OCI-LY3 (cell line): ENCODE data around the gene ZFTA.

Experiments
- H2AFZ ChIP-seq: fragments of 200-600, 300-600 bp; shearing (Covaris generic); 2 replicates; pipeline ENCODE4 v1.6.0; 2014; ENCODE audit warnings: antibody characterized with exemption, low read depth, low read length
- H3K27ac ChIP-seq: fragments of 200-600, 300-600 bp; sonication (generic); 2 replicates; pipeline ENCODE4 v1.5.1; 2014; ENCODE audit warnings: mild to moderate bottlenecking, low read length, moderate library complexity, mixed read lengths
- H3K27me3 ChIP-seq: fragments of 200-600, 300-600 bp; sonication (generic); 2 replicates; pipeline ENCODE4 v1.6.1; 2014; ENCODE audit warnings: low read depth, low read length, mixed read lengths
- H3K36me3 ChIP-seq: fragments of 200-600, 300-600 bp; sonication (generic); replicated peaks from 2 replicates; pipeline ENCODE3; 2014; ENCODE audit warnings: low read depth, low read length, mixed read lengths
- H3K4me1 ChIP-seq: fragments of 300-600, 200-600 bp; sonication (generic); 2 replicates; pipeline ENCODE4 v1.6.1; 2014; ENCODE audit warnings: low read length, mixed read lengths
- H3K4me2 ChIP-seq: fragments of 200-600, 300-600 bp; sonication (generic); 2 replicates; pipeline ENCODE4 v1.6.1; 2014; ENCODE audit warnings: low read length, mixed read lengths
- H3K4me3 ChIP-seq: fragments of 300-600, 200-600 bp; sonication (generic); 2 replicates; pipeline ENCODE4 v1.5.1; 2014; ENCODE audit warnings: antibody characterized with exemption, mild to moderate bottlenecking, low read length, moderate library complexity
- H3K79me2 ChIP-seq: fragments of 300-600, 200-600 bp; shearing (Covaris generic); 2 replicates; pipeline ENCODE4 v1.6.1; 2014; ENCODE audit warnings: mild to moderate bottlenecking, low read length, mixed read lengths
- H3K9ac ChIP-seq: fragments of 300-600, 200-600 bp; shearing (Covaris generic); 2 replicates; pipeline ENCODE4 v1.6.0; 2014; ENCODE audit warnings: mild to moderate bottlenecking, low read length, moderate library complexity
- H3K9me3 ChIP-seq: fragments of 200-600, 300-600 bp; shearing (Covaris generic); 2 replicates; pipeline ENCODE4 v1.6.1; 2014; ENCODE audit warnings: low read length, mixed read lengths; ENCODE audit not compliant: insufficient read depth
- H4K20me1 ChIP-seq: fragments of 200-600, 300-600 bp; sonication (generic); 2 replicates; pipeline ENCODE4 v1.6.1; 2016; ENCODE audit warnings: low read length, mixed read lengths; ENCODE audit not compliant: insufficient read depth
- EZH2phosphoT487 ChIP-seq: fragments of 200-600 bp; shearing (Covaris generic); IDR thresholded peaks from 2 replicates; pipeline ENCODE4 v1.6.1; 2018; ENCODE audit warnings: antibody characterized with exemption, mixed run types, low read depth
- TF ChIP-seq, protein P1 (sequence below): fragments of 200-600, 300-600 bp; sonication (generic); IDR thresholded peaks from 2 replicates; pipeline ENCODE4 v1.5.1; 2014; ENCODE audit warnings: antibody characterized with exemption, low read length, low read depth

ZFTA gene

GRCh38 chr11:63768237-63769041 is at the start of gene ZFTA:
ZFTA (minus strand) TSS chr11:63768775; CDS start chr11:63768622, 153 bp downstream.
- Histone ChIP-seq H3K36me3 (no peaks in the 10 kb centered on the region), H3K4me1 (peaks cover 15% of the 10 kb centered on the region), H3K27me3 (peaks cover 29% of the 10 kb centered on the region), H3K4me3 (peak within 1 kb of the TSS; percentile 94), H3K27ac (peak within 1 kb of the TSS; percentile 48), H3K4me2 (peak within 1 kb of the TSS; percentile 88), H2AFZ (peak within 1 kb of the TSS; percentile 63), H3K79me2 (peaks cover 22% of the 10 kb centered on the region), H3K9ac (peak within 1 kb of the TSS; percentile 81), H4K20me1 (peaks cover 20% of the 10 kb centered on the region), H3K9me3 (no peaks in the 10 kb centered on the region)
- TF ChIP-seq, protein P1, sequence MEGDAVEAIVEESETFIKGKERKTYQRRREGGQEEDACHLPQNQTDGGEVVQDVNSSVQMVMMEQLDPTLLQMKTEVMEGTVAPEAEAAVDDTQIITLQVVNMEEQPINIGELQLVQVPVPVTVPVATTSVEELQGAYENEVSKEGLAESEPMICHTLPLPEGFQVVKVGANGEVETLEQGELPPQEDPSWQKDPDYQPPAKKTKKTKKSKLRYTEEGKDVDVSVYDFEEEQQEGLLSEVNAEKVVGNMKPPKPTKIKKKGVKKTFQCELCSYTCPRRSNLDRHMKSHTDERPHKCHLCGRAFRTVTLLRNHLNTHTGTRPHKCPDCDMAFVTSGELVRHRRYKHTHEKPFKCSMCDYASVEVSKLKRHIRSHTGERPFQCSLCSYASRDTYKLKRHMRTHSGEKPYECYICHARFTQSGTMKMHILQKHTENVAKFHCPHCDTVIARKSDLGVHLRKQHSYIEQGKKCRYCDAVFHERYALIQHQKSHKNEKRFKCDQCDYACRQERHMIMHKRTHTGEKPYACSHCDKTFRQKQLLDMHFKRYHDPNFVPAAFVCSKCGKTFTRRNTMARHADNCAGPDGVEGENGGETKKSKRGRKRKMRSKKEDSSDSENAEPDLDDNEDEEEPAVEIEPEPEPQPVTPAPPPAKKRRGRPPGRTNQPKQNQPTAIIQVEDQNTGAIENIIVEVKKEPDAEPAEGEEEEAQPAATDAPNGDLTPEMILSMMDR: peak; percentile 41
- TF ChIP-seq EZH2phosphoT487: no peak

GRCh38 chr11:63817758-63818498 is 49.4 kb upstream of the ZFTA start:
- H3K4me1 ChIP-seq: peaks cover 12% of the 10 kb centered on the region
- no peak overlapping the region for H3K4me2 ChIP-seq
- peaks cover 64% of the 10 kb centered on the region for H3K36me3 ChIP-seq
- no peak overlapping the region for H2AFZ ChIP-seq
- no peak overlapping the region for H3K27ac ChIP-seq
- no peaks in the 10 kb centered on the region for H3K27me3 ChIP-seq
- no peak for TF ChIP-seq EZH2phosphoT487
- TF ChIP-seq, protein P1: no peak
- peaks cover 32% of the 10 kb centered on the region for H4K20me1 ChIP-seq
- no peak overlapping the region for H3K4me3 ChIP-seq
- peaks cover 42% of the 10 kb centered on the region for H3K79me2 ChIP-seq
- no peak overlapping the region for H3K9ac ChIP-seq
- H3K9me3 ChIP-seq: no peaks in the 10 kb centered on the region

GRCh38 chr11:63816732-63817131 is 48.2 kb upstream of the ZFTA start:
- peaks cover 42% of the 10 kb centered on the region for H3K79me2 ChIP-seq
- no peak overlapping the region for H3K27ac ChIP-seq
- peaks cover 32% of the 10 kb centered on the region for H4K20me1 ChIP-seq
- no peaks in the 10 kb centered on the region for H3K9me3 ChIP-seq
- H3K36me3 ChIP-seq: peaks cover 54% of the 10 kb centered on the region
- H3K4me2 ChIP-seq: no peak overlapping the region
- H3K9ac ChIP-seq: no peak overlapping the region
- H3K4me3 ChIP-seq: no peak overlapping the region
- no peak overlapping the region for H2AFZ ChIP-seq
- TF ChIP-seq, protein P1: no peak
- no peak for TF ChIP-seq EZH2phosphoT487
- peaks cover 16% of the 10 kb centered on the region for H3K4me1 ChIP-seq
- no peaks in the 10 kb centered on the region for H3K27me3 ChIP-seq

GRCh38 chr11:63816166-63816565 is 47.6 kb upstream of the ZFTA start:
- Histone ChIP-seq H3K27ac (no peak overlapping the region), H3K27me3 (no peaks in the 10 kb centered on the region), H3K36me3 (peaks cover 48% of the 10 kb centered on the region), H3K9ac (no peak overlapping the region), H3K79me2 (peaks cover 42% of the 10 kb centered on the region), H3K4me2 (no peak overlapping the region), H3K4me1 (peaks cover 16% of the 10 kb centered on the region), H3K4me3 (no peak overlapping the region), H4K20me1 (peaks cover 32% of the 10 kb centered on the region), H2AFZ (no peak overlapping the region), H3K9me3 (no peaks in the 10 kb centered on the region)
- TF ChIP-seq EZH2phosphoT487: no peak
- TF ChIP-seq, protein P1: no peak
